Subcutaneous adipose tissue (tissue), 4 donors: ENCODE data around the gene GPC6. TPM values are rescaled to one million over a fixed set of nuclear protein-coding genes. Genes with fewer than 3 reads are reported as not detected.

Source experiments
- CTCF ChIP-seq: fragments of 450-650 bp; IDR thresholded peaks from one replicate; pipeline ENCODE4 v1.5.1; 2016; ENCODE audit warnings: low read depth, mild to moderate bottlenecking, control low read depth, antibody characterized with exemption, moderate library complexity
- total RNA-seq, 4 donors: library from RNA; depleted of rRNA; stranded (reverse); fragments of >200 nt; gene quantifications; one replicate each; pipeline ENCODE4 v1.1.0, GENCODE V29; 2016

GPC6 gene
- total RNA-seq, 4 donors from 2014 or later = 16.2 to 30.6 (median 26.9) TPM

GRCh38 chr13:93762708-93763426 is 536.3 kb downstream of the GPC6 start:
- no peak for TF ChIP-seq CTCF

- TF ChIP-seq CTCF = no peak
Observed at GRCh38 chr13:93765062-93765461, 538.5 kb downstream of the GPC6 start.

GRCh38 chr13:93765811-93766210 is 539.2 kb downstream of the GPC6 start:
- TF ChIP-seq CTCF = no peak

- TF ChIP-seq CTCF = no peak
Observed at GRCh38 chr13:93766719-93767118, 540.1 kb downstream of the GPC6 start.

GRCh38 chr13:93767180-93767916 is 540.7 kb downstream of the GPC6 start:
- no peak for TF ChIP-seq CTCF

- TF ChIP-seq CTCF = no peak
Observed at GRCh38 chr13:93767917-93768409, 541.4 kb downstream of the GPC6 start.

GRCh38 chr13:93769101-93769500 is 542.5 kb downstream of the GPC6 start:
- TF ChIP-seq CTCF = no peak
